Choroid plexus epithelial cell (primary cell): Measurements from ENCODE around the gene MRPS31.
A peak's percentile ranks its signal among the peaks of the same experiment; 100 is the strongest.

ENCODE experiments used
- DNase-seq: peaks from one replicate; pipeline ENCODE4 v3.0.0-alpha.2; 2010; ENCODE audit warnings: low read depth
- H3K4me3 ChIP-seq: 2 replicates; pipeline ENCODE4 v1.5.1; 2011; ENCODE audit warnings: low read depth, mild to moderate bottlenecking, control low read depth, low read length, moderate library complexity
- TF ChIP-seq, protein P1 (sequence below): conservative IDR thresholded peaks from 2 replicates; pipeline ENCODE4 v1.5.1; 2011; ENCODE audit warnings: low read depth, mild to moderate bottlenecking, control low read depth, inconsistent platforms, low read length, moderate library complexity

Gene MRPS31

DNA sequence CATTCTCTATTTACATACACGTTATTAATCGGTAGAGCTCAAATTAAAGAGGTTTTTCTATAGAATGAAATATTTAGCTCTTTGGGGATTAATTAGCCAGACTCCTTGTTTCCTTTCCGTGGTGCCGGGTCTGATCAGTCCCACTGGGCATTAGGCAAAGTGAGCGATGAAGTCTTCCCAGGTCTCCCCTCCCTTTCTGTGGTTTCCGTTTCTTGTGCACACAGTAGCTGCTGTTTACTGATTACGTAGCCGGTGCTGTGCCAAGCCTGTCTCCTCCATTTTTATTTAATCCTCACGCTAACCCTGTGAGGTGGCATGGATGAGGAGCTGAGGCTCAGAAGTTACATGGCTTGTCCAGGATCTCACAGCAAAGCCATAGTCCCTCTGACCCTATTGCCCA is 27.4 kb upstream of the MRPS31 start:
- TF ChIP-seq, protein P1, sequence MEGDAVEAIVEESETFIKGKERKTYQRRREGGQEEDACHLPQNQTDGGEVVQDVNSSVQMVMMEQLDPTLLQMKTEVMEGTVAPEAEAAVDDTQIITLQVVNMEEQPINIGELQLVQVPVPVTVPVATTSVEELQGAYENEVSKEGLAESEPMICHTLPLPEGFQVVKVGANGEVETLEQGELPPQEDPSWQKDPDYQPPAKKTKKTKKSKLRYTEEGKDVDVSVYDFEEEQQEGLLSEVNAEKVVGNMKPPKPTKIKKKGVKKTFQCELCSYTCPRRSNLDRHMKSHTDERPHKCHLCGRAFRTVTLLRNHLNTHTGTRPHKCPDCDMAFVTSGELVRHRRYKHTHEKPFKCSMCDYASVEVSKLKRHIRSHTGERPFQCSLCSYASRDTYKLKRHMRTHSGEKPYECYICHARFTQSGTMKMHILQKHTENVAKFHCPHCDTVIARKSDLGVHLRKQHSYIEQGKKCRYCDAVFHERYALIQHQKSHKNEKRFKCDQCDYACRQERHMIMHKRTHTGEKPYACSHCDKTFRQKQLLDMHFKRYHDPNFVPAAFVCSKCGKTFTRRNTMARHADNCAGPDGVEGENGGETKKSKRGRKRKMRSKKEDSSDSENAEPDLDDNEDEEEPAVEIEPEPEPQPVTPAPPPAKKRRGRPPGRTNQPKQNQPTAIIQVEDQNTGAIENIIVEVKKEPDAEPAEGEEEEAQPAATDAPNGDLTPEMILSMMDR, result no peak
- H3K4me3 ChIP-seq, result no peak overlapping the region
- DNase-seq, result no peak

DNA sequence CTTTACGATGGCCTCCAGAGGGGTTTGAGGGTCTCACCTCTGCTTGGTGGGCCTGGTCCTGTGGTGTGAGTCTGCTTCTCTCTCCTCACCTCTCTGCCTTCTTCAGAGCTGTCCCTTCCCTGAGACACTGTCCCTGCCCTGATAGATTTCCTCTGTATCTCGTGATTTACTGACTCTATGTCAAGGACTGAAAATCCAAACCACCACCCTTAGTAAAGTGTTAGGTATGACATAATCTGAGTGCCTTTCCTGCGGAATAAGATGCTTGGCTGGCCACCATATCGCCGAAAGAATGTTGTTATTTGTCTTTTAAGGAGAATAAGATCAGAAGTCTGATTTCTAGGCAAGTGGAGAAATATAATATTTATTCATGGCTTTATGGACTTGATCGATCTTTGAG is 25.7 kb upstream of the MRPS31 start:
- DNase-seq, result no peak
- no peak overlapping the region for H3K4me3 ChIP-seq
- TF ChIP-seq, protein P1, result no peak

DNA sequence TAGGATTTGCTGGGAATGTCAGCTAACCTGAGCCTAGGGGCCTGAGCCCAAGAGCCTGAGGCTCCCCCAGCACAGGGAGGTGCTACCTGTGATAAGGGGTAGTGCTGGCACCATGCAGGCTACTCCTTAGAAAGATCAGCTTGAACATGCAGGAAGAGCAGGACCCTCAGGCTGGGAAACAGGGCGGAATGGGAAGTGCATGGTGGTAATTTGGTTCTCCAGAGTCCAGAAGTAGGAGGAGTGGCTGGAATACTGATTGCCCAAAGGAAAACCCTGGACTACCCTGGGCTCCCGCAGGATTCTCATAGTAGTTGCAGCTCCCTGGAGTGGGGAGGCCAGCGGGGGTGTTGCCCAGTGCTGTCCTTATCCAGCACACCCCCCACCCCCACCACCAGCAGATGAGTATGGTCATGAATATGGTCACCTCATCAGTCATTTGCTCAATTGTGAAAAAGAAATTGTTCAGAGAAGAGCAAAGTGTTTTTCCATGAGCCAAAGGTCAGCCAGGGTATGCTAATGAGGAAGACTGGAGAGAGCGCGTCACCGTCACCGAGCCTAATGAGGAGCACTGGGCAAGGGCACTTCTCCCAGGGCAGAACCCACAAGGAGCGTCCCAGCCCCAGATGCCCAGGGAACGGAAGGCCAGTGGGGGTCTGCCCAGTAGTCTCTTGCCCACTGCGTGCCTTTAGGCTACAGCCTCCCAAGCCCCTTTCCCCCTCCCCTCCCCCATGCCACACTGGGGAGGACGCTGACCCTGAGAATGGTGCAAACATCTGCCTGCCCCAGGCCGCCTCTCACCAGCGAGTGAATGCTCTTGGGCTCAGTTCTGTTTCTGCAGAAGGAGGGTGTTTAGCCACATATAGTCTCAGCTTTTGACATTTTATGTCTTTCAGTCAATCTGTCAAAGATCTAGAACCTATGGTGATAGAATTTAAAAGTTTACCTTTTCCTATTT is 23.7 kb upstream of the MRPS31 start:
- TF ChIP-seq, protein P1, result no peak
- no peak overlapping the region for H3K4me3 ChIP-seq
- no peak for DNase-seq

DNA sequence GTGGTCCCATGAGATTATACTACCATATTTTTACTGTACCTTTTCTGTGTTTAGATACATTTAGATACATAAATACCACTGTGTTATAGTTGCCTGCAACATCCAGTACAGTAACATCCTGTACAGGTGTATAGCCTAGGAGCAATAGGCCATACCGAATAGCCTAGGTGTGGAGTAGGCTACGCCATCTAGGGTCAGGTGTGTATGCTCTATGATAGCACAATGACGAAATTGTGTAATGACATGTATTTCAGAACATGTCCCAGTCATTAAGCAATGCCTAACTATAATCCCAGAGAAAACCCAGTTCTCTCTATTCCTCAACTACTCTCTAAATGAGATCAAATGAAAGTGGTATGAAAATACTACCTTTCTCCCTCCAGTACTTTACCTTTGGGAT is 22.3 kb upstream of the MRPS31 start:
- no peak for DNase-seq
- TF ChIP-seq, protein P1, result no peak
- no peak overlapping the region for H3K4me3 ChIP-seq

DNA sequence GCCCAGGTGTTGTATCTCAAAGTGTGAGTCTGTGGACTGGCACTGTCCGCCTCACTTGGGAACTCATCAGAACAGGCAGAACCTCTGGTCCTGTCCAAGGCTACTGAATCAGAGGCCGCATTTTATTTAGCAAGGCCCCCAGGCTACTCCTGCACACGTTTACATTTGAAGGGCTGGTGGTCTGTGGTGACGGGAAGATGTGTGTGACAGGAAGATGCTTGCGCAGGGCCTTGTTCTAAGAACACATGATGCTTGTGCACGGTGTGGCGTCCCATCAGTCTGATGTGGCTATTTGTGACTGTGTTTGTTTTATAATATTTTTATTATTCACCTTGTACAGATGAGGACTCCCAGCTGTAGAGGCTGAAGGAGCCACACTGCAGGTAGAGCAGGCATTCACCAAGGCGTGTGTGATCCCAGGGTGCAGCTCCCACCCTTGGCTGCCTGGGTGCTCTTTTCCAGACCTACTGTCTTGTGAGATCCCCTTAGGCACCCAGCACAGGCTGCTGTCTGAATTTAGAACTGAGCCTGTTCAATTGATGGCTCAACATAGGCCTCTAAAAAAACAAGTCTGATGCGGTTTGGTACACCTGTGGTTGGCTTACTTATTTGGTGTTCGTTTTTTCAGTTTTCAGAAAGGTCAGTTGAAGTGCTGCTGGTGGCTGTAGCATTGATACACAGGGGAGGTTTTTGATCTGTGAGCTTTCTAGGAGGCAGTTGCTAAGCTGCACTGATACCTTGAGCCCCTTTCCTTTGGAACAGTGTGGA is 21.5 kb upstream of the MRPS31 start:
- TF ChIP-seq, protein P1, result no peak
- no peak for DNase-seq
- no peak overlapping the region for H3K4me3 ChIP-seq

DNA sequence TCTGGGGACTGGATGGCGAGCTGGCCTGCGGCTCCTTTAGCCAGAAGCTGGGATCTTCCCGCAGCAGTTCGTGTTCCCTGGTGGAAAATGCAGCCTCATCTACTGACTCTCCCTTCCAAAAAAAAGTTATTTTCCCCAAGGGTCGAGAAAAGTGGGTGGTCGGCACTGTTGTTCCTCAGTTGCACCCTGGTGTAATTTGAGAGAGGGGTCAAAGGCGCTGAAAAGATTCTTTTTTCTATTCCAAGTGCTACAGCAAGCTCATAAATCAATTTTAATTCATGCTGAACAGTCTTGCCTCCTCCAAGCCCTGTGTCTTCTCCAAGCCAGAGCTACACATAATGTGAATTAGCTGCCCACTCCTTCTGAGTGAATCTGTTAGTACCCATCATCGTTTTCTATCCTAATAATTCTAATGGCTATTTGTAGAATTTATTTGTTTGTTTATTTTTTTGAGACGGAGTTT is 19.2 kb upstream of the MRPS31 start:
- TF ChIP-seq, protein P1, result no peak
- peak; percentile 14 for DNase-seq
- H3K4me3 ChIP-seq, result peak overlapping the region; percentile 70
